GM12872 (cell line): ENCODE measurements around the gene TRIO.

ENCODE experiments used
- CTCF ChIP-seq: IDR thresholded peaks from 3 replicates; pipeline ENCODE4 v1.5.1; 2011; ENCODE audit warnings: low read depth, mild to moderate bottlenecking, low read length, moderate library complexity; ENCODE audit not compliant: insufficient read depth

The TRIO gene

DNA sequence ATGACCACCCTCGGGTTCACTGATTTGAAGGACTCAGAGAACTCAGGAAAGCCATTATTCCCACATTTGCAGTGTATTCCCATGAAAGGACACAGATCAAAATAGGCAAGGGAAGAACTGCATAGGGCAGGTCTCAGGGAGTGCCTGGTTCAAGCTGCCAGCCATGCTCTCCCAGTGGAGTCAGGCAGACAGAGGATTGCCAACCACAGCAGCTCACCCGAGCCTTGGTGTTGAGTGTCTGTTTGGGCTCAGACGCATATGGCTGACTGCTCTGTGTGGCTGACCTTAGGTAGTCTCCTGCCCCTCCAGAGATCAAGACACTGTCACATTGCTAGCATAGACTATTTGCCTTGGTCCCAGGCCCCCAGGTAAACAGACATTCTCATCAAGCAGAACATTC lies 322.6 kb downstream of the TRIO start:
- TF ChIP-seq CTCF: no peak

GRCh38 chr5:14467251-14467650 lies 324.1 kb downstream of the TRIO start:
- no peak for TF ChIP-seq CTCF

DNA sequence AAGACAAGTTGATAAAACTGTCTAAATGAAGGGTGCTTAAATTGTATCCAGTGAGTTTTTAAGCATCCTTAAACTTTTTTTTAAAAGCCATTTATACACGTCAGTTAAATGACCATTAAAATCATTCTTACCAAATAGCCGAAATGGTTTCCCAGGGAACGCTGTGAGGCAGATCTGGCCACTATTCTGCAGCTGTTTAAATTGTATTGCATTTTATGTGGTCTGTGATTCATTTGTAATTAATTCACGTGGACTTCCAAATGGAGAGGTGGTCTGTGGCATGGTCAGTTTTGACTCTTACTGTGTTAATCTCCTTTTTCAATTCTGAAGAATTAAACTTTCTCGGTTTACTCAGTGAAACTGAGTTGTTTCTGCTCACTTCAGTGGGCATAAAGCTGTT lies 324.7 kb downstream of the TRIO start:
- TF ChIP-seq CTCF: no peak

GRCh38 chr5:14469551-14470377 lies 326.6 kb downstream of the TRIO start:
- no peak for TF ChIP-seq CTCF

DNA sequence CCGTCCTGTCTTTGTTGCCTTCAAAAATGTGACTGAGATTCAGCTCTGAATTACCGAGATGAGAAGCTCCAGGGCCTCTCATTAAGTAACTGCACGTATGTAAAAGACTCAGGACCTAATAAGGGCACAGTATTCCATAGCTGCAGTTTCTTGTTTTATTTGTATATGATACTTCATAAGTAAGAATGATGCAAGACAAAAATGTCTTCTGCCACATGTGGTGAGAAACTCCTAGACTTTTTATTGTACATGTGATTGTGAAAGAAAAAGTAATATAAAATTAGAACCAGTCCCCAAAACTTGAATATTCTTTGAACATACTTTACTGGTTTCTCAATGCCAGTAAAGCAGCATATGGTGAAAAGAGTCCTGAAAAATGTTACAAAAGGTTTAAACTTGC lies 328.4 kb downstream of the TRIO start:
- TF ChIP-seq CTCF: no peak

- no peak for TF ChIP-seq CTCF
Observed at GRCh38 chr5:14472986-14473567, 329.9 kb downstream of the TRIO start.

DNA sequence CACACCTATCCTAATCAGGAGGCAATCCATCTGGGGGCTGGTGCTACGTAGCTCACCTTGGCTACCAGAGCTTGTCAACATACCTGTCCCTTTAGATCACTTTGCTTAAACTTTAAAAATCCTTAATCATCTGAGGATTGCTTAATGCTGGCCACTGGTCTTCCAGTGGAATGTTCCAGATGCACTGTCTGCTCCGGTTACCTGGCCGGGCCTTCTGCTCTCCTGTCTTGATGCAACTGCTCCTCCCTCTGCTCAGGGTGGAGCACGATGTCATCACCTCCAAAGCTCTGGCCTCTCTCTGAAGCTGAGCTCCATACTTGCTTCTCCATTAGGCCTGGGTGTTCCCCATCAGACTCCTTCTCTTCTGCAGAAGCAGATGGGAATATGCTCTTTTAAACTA lies 331.9 kb downstream of the TRIO start:
- TF ChIP-seq CTCF: no peak
